GM12891 (cell line): Measurements from ENCODE around the gene H2AZ1.
"Not testable (repeated sequence)": the region's sequence is repeated elsewhere in the genome, so short reads cannot be mapped to it uniquely, and the experiment has no call there.

Experiments
- DNase-seq: peaks from one replicate; pipeline ENCODE4 v3.0.0; 2011; ENCODE audit warnings: low spot score; ENCODE audit not compliant: insufficient read length
- FAIRE-seq: peaks from 2 replicates; lab custom pipeline; 2011; peaks lifted over from hg19 to GRCh38; lab: Jason Lieb, UNC
- PAX5 ChIP-seq: IDR thresholded peaks from 2 replicates; pipeline ENCODE4 v1.6.1; 2011; ENCODE audit warnings: low read length, moderate library complexity, mild to moderate bottlenecking; ENCODE audit not compliant: insufficient read depth, severe bottlenecking
- POLR2A ChIP-seq: IDR thresholded peaks from 2 replicates; pipeline ENCODE4 v1.6.1; 2011; ENCODE audit warnings: low read depth, low read length, control low read depth
- POLR2AphosphoS5 ChIP-seq: IDR thresholded peaks from 2 replicates; pipeline ENCODE4 v1.6.1; 2011; ENCODE audit warnings: low read depth, low read length, control low read depth
- POU2F2 ChIP-seq: IDR thresholded peaks from 2 replicates; pipeline ENCODE4 v1.6.1; 2011; ENCODE audit warnings: low read depth, mild to moderate bottlenecking, control low read depth, low read length, moderate library complexity
- SPI1 ChIP-seq: IDR thresholded peaks from 2 replicates; pipeline ENCODE4 v1.6.1; 2011; ENCODE audit warnings: low read depth, low read length, control low read depth
- TAF1 ChIP-seq: IDR thresholded peaks from 2 replicates; pipeline ENCODE4 v1.6.1; 2011; ENCODE audit warnings: low read depth, low read length, control low read depth

H2AZ1 gene

DNA sequence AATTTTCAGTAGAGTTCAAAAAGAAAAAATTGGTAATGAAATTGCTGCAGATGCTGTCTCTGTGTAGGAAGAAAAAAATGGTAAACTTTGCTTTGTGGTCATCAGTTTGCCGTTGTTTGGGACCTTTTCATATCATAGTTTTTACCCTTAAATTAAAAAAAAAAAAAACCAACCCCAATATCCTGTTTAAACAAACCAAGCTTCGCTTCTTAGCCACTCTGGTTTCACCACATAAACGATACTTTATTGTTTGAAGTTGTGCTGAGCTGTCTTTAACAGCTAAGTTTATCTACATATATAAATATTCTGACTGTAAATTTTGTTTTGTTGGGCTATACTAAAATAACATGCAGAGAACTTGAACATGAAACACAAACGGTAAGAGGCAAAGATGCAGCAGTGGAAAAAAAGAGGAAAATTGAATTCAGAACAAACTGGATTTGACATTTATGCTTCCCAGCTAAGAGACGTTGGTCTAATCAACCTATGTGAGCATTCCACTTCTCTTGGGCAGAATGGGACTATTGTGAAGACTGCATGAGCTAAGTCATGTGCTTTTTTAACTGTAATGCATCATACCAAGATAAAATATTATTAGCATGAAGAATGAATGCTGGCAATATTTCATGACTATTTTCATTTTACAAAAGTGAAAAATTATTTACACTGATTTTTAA lies 15.7 kb upstream of the H2AZ1 start:
- no peak for FAIRE-seq
- no peak for DNase-seq
- TF ChIP-seq TAF1: no peak
- TF ChIP-seq POU2F2: no peak
- TF ChIP-seq POLR2AphosphoS5: no peak
- TF ChIP-seq POLR2A: no peak
- no peak for TF ChIP-seq PAX5
- TF ChIP-seq SPI1: no peak

- FAIRE-seq (no peak), DNase-seq (no peak)
- no peak for TF ChIP-seq TAF1
- TF ChIP-seq POU2F2: no peak
- TF ChIP-seq POLR2A: no peak
- TF ChIP-seq POLR2AphosphoS5: no peak
- no peak for TF ChIP-seq PAX5
- TF ChIP-seq SPI1: no peak
These were observed 15.1 kb upstream of the H2AZ1 start for GRCh38 chr4:99965173-99965572.

DNA sequence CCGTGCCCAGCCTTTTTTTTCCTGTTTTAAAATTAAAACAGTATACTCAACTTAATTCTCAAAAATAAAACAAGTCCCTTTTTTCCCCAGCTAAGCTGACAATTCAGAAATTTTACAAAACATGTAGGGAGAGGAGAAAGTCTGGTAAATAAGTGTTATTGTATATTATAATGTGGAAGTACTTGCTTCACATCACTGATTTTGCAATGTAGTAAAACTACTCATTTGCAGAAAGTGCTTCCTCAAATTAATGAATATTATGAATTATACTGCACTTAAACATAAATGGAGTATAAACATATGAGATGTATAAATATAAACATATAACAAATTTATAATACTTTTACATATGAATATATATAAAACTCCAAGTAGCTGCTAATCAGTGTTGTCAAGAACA lies 11.6 kb upstream of the H2AZ1 start:
- FAIRE-seq (no peak), DNase-seq (no peak)
- no peak for TF ChIP-seq SPI1
- TF ChIP-seq POU2F2: no peak
- TF ChIP-seq POLR2AphosphoS5: no peak
- TF ChIP-seq POLR2A: no peak
- TF ChIP-seq PAX5: no peak
- TF ChIP-seq TAF1: no peak

DNA sequence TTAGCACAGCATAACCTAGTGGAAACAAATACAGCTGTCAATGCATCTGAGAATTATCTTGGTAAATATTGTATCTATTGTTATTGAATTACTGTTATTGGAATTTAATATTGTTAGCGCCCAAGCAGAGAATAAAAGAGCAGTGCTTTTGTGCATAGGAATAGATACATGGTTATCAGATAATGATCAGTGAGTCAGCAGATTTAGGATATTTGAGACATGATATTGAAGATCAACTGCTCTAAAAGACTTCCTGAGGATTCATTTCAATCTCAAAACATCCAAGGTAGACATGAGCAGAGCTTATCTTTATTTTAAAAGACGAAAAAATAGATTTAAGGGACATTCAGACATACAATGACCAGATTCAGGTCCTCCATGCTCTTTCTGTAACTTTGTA lies 10.6 kb upstream of the H2AZ1 start:
- FAIRE-seq (no peak), DNase-seq (no peak)

DNA sequence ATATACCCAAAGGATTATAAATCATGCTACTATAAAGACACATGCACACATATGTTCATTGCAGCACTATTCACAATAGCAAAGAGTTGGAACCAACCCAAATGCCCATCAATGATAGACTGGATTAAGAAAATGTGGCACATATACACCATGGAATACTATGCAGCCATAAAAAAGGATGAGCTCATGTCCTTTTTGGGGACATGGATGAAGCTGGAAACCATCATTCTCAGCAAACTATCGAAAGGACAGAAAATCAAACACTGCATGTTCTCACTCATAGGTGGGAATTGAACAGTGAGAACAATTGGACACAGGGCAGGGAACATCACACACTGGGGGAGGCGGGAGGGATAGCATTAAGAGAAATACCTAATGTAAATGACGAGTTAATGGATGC lies 8.1 kb upstream of the H2AZ1 start:
- DNase-seq, FAIRE-seq: not testable (repeated sequence)

More for the DNA sequence above, 10.6 kb upstream of the H2AZ1 start:
- no peak for TF ChIP-seq POU2F2
- no peak for TF ChIP-seq POLR2AphosphoS5
- TF ChIP-seq PAX5: no peak
- TF ChIP-seq SPI1: no peak
- no peak for TF ChIP-seq TAF1
- no peak for TF ChIP-seq POLR2A

GRCh38 chr4:99950913-99951254 lies 809 bp upstream of the H2AZ1 start:
- TF ChIP-seq SPI1 (no peak), PAX5 (no peak), POLR2A (no peak), POLR2AphosphoS5 (no peak), TAF1 (no peak), POU2F2 (no peak)
- FAIRE-seq (no peak), DNase-seq (peak; percentile 5)

DNA sequence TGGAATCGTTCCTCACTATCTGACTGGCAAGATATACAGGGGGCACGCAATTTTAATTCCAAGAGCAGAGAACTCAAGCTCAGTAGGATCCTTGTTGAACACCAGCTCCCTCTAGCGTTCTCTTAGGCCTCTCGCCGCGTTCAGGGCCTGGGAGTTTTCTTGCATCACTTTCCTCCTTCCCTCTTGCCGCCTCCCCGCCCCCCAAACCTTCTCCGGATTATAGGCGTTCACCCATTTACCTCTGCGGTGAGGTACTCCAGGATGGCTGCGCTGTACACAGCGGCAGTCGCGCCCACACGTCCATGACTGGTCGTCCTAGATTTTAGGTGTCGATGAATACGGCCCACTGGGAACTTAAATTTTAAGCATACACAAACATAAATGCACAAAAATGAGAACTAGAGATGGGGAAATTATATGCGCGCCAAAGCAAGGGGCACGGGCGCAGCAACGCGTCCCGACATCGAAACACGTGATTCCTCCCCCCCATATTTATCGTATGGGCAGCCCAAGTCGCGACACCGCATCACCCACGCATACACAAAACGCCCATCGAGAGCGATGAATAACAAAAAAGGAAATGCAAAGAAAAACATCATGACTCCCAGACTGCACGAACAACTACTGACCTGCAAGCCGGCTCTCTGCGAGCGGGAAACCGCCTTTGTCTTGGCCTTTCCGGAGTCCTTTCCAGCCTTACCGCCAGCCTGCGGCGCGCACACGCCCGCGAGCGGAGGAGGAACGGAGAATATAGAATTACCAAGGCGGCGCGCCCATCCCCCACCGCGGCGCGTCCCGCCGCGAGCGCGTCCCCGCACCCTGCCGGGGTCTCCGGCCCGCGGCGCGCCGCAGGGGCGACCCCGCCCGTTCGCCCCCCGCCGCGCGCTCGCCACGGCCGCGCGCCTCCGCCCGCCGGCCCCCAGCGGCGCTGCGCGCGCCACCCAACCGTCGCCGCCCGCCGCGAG lies 759 bp downstream of the H2AZ1 start:
- peak; percentile 18 for DNase-seq
- FAIRE-seq: peak; percentile 79
- TF ChIP-seq POLR2AphosphoS5 (no peak), TAF1 (0 out of 2 replicates have a peak, but pooled peaks have one; percentile 44), POLR2A (no peak), POU2F2 (peak; percentile 62; the same call in 1 of the 2 replicates), PAX5 (no peak), SPI1 (0 out of 2 replicates have a peak, but pooled peaks have one; percentile 0)

- TF ChIP-seq SPI1 (no peak), POU2F2 (no peak), PAX5 (no peak), TAF1 (no peak), POLR2AphosphoS5 (no peak)
- no peak for DNase-seq
- no peak for FAIRE-seq
These were observed 2.5 kb downstream of the H2AZ1 start for GRCh38 chr4:99947608-99948007.

DNA sequence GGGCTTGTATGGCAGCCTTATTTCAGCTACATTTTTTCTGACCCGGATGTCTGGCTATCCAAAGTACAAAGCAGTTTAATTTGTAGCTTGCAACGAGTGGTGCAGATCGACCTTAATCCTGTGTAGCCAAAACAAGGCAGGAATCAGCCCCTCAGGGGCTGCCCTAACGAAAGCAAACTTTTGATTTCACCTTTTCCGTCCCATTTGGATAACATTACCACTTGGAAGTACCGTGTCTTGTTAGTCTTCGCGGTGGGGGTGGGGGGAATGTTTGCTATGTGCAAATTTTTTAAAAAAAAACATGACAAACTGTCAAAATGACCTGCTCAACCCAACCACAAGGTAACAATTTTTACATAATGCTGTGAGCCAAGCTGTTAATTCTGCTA lies 2.9 kb downstream of the H2AZ1 start:
- DNase-seq: no peak
- no peak for TF ChIP-seq POU2F2
- TF ChIP-seq TAF1: no peak
- TF ChIP-seq SPI1: no peak
- 0 out of 2 replicates have a peak, but pooled peaks have one; percentile 56 for TF ChIP-seq POLR2AphosphoS5
- TF ChIP-seq POLR2A: no peak
- TF ChIP-seq PAX5: no peak
- no peak for FAIRE-seq
